Neural cell (in vitro differentiated cells): ENCODE results near the gene HEYL.
A peak's percentile ranks its signal among the peaks of the same experiment; 100 is the strongest.

Source experiments
- CTCF ChIP-seq: fragments of 450-650 bp; IDR thresholded peaks from 2 replicates; pipeline ENCODE4 v1.5.1; 2014; ENCODE audit warnings: antibody characterized with exemption, mild to moderate bottlenecking, moderate library complexity; ENCODE audit not compliant: poor library complexity, severe bottlenecking
- MXI1 ChIP-seq: fragments of 450-650 bp; conservative IDR thresholded peaks from 2 replicates; pipeline ENCODE4 v1.6.1; 2014; ENCODE audit warnings: antibody characterized with exemption, mild to moderate bottlenecking; ENCODE audit not compliant: poor library complexity, severe bottlenecking

GRCh38 chr1:39672551-39672947, 33.1 kb upstream of the HEYL start:
- TF ChIP-seq MXI1 = no peak
- peak; percentile 30 for TF ChIP-seq CTCF
